ENCODE results near the gene ADAM17. TPM values are rescaled to one million over a fixed set of nuclear protein-coding genes. Genes with fewer than 3 reads are reported as not detected.

Gene ADAM17
- polyA plus RNA-seq, 3 donors: 30.2 to 34.8 (median 30.9) TPM

GRCh38 chr2:9565436-9566153, 10.0 kb upstream of the ADAM17 start:
- H3K4me2 ChIP-seq (replicated peaks; ENCODE audit: extremely low read depth, low read length, poor library complexity, severe bottlenecking): no peak overlapping the region
- H3K9ac ChIP-seq (ENCODE audit: insufficient read depth, low read length, poor library complexity, severe bottlenecking): no peak overlapping the region
- no peaks in the 10 kb centered on the region for H3K27me3 ChIP-seq (ENCODE audit: control insufficient read depth in 2 of 2, insufficient read depth in 2 of 2, low read length in 2 of 2)
- no peak overlapping the region for H2AFZ ChIP-seq (ENCODE audit: insufficient read depth, low read depth, low read length, poor library complexity, severe bottlenecking)
- H3K9me3 Mint-ChIP-seq: no peaks in the 10 kb centered on the region
- H3K27me3 Mint-ChIP-seq (ENCODE audit: low read depth in 3 of 3): peaks cover 0 to 2% (median 0%) of the 10 kb centered on the region in 3 donors
- H3K27ac ChIP-seq (ENCODE audit: low read depth in 1 of 2, low read length in 2 of 2): no peak overlapping the region
- no peaks in the 10 kb centered on the region for H3K4me1 Mint-ChIP-seq
- intact Hi-C loops (cut with micrococcal nuclease): loop anchor here (5.0 to 10.0 kb wide), 2 partner anchors 37 to 51 kb away; no protein-coding TSS in a partner anchor
- no peaks in the 10 kb centered on the region for H4K20me1 ChIP-seq (ENCODE audit: insufficient read depth, low read length)
- H3K4me1 ChIP-seq (ENCODE audit: control insufficient read depth in 1 of 2, insufficient read depth in 2 of 2, low read length in 2 of 2): no peaks in the 10 kb centered on the region
- no peak overlapping the region for H3K4me3 Mint-ChIP-seq
- no peak for TF ChIP-seq CTCF (IDR thresholded peaks at IDR 0.05)
- H3K36me3 Mint-ChIP-seq: no peaks in the 10 kb centered on the region
- WGBS (ENCODE audit: insufficient coverage): 100% methylated on average over 3 of the region's 11 CpGs
- no peaks in the 10 kb centered on the region for H3K9me3 ChIP-seq (replicated peaks in 1 of 2; ENCODE audit: control insufficient read depth in 1 of 2, insufficient read depth in 1 of 2, low read length in 2 of 2)
- H3K79me2 ChIP-seq (ENCODE audit: insufficient read depth, low read length): no peaks in the 10 kb centered on the region
- H3K27ac Mint-ChIP-seq: no peak overlapping the region
- no peak overlapping the region for H3K4me3 ChIP-seq (replicated peaks in 1 of 3; ENCODE audit: low read depth in 2 of 3, low read length in 3 of 3)
- peak in 1 of 3 donors; percentile 33 for DNase-seq
- no peaks in the 10 kb centered on the region for H3K36me3 ChIP-seq (replicated peaks in 1 of 2; ENCODE audit: control insufficient read depth in 1 of 2, insufficient read depth in 2 of 2, low read length in 2 of 2)

GRCh38 chr2:9560628-9561027, 5.0 kb upstream of the ADAM17 start:
- H3K9me3 Mint-ChIP-seq: peaks cover 0 to 5% (median 0%) of the 10 kb centered on the region in 7 donors
- no peak overlapping the region for H3K9ac ChIP-seq (ENCODE audit: insufficient read depth, low read length, poor library complexity, severe bottlenecking)
- no peaks in the 10 kb centered on the region for H3K36me3 ChIP-seq (replicated peaks in 1 of 2; ENCODE audit: control insufficient read depth in 1 of 2, insufficient read depth in 2 of 2, low read length in 2 of 2)
- WGBS (ENCODE audit: insufficient coverage): no CpG with 5 or more reads among the region's 2 CpGs
- no peaks in the 10 kb centered on the region for H3K27me3 ChIP-seq (ENCODE audit: control insufficient read depth in 2 of 2, insufficient read depth in 2 of 2, low read length in 2 of 2)
- no peak for DNase-seq
- H3K27ac Mint-ChIP-seq: peak overlapping the region in 1 of 7 donors; percentile 63
- TF ChIP-seq CTCF (IDR thresholded peaks at IDR 0.05): no peak
- intact Hi-C loops (cut with micrococcal nuclease): loop anchor here in 1 of 2 donors (10.0 kb wide), 1 partner anchor 46 kb away; no protein-coding TSS in a partner anchor
- H3K4me1 Mint-ChIP-seq: peaks cover 10% of the 10 kb centered on the region
- no peak overlapping the region for H3K4me3 Mint-ChIP-seq
- peaks cover 12% of the 10 kb centered on the region for H3K79me2 ChIP-seq (ENCODE audit: insufficient read depth, low read length)
- no peak overlapping the region for H3K4me3 ChIP-seq (replicated peaks in 1 of 3; ENCODE audit: low read depth in 2 of 3, low read length in 3 of 3)
- H3K36me3 Mint-ChIP-seq: no peaks in the 10 kb centered on the region
- no peaks in the 10 kb centered on the region for H4K20me1 ChIP-seq (ENCODE audit: insufficient read depth, low read length)
- peaks cover 0 to 5% (median 0%) of the 10 kb centered on the region in 3 donors for H3K27me3 Mint-ChIP-seq (ENCODE audit: low read depth in 3 of 3)
- H3K9me3 ChIP-seq (replicated peaks in 1 of 2; ENCODE audit: control insufficient read depth in 1 of 2, insufficient read depth in 1 of 2, low read length in 2 of 2): no peaks in the 10 kb centered on the region
- no peak overlapping the region for H3K4me2 ChIP-seq (replicated peaks; ENCODE audit: extremely low read depth, low read length, poor library complexity, severe bottlenecking)
- peaks cover 4 to 10% of the 10 kb centered on the region in 2 donors for H3K4me1 ChIP-seq (ENCODE audit: control insufficient read depth in 1 of 2, insufficient read depth in 2 of 2, low read length in 2 of 2)
- no peak overlapping the region for H3K27ac ChIP-seq (ENCODE audit: low read depth in 1 of 2, low read length in 2 of 2)
- no peak overlapping the region for H2AFZ ChIP-seq (ENCODE audit: insufficient read depth, low read depth, low read length, poor library complexity, severe bottlenecking)
